ENCODE measurements around the gene SLC41A3. TPM values are rescaled to one million over a fixed set of nuclear protein-coding genes. Genes with fewer than 3 reads are reported as not detected.
"Not testable (repeated sequence)": the region's sequence is repeated elsewhere in the genome, so short reads cannot be mapped to it uniquely, and the experiment has no call there.

SLC41A3 gene
- total RNA-seq, 2 experiments from 2014 or later: 32.2 to 32.4 TPM

- ATAC-seq (ENCODE audit: low read depth) (no peak), DNase-seq (no peak)
- Mint-ChIP-seq H3K36me3 (peaks cover 3% of the 10 kb centered on the region), H3K4me1 (no peaks in the 10 kb centered on the region), H3K27me3 (peaks cover 29% of the 10 kb centered on the region), H3K27ac (no peak overlapping the region), H3K4me3 (no peak overlapping the region), H3K9me3 (peaks cover 3% of the 10 kb centered on the region)
- POLR2A ChIA-PET: no interaction called here
Observed at GRCh38 chr3:125957674-125958510, 126.0 kb downstream of the SLC41A3 start.

- not testable (repeated sequence) for DNase-seq
Observed at GRCh38 chr3:125957020-125957419, 126.9 kb downstream of the SLC41A3 start.

More at GRCh38 chr3:125957020-125957419, 126.9 kb downstream of the SLC41A3 start:
- H3K36me3 Mint-ChIP-seq; H3K4me3 Mint-ChIP-seq; H3K4me1 Mint-ChIP-seq; H3K9me3 Mint-ChIP-seq; ATAC-seq (ENCODE audit: low read depth); POLR2A ChIA-PET; H3K27ac Mint-ChIP-seq: not testable (repeated sequence)
- peaks cover 29% of the 10 kb centered on the region for H3K27me3 Mint-ChIP-seq

Other genes with a start within 250 kb of the SLC41A3 start
- gene ROPN1B, start 114.9 kb downstream of the SLC41A3 start, total RNA-seq: not detected
- not detected for gene ALDH1L1, start 96.5 kb upstream of the SLC41A3 start, total RNA-seq